ENCODE results near the gene STRADA. TPM values are rescaled to one million over a fixed set of nuclear protein-coding genes. Genes with fewer than 3 reads are reported as not detected.

Gene STRADA
- total RNA-seq, 3 donors from 2014 or later (not counting 1 experiment from before 2014, with no cell fraction given), result 72.6 to 83.1 (median 78.2) TPM

DNA sequence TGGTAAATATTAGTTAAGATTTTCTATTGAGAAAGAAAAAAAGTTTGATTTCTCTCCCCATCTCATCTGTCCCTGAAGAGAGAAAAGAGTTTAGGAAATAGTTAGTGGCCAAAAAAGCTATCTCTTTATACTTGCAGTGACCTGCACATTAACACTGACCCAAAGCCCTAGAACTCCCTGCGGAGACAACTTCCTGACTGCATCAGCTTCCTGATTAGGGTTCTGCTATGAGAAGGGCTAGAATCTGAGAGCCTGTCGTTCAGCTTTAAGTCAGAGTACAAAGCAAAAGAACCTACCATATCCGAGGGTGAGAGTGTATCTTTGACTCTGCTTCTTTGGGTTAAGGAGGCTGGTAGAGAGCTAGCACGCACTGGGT lies 66.4 kb downstream of the STRADA start:
- Histone ChIP-seq H3K36me3 (ENCODE audit: control insufficient read depth, insufficient read depth, low read length) (peaks cover 38% of the 10 kb centered on the region), H3K9me3 (ENCODE audit: control insufficient read depth, insufficient read depth, low read length) (no peaks in the 10 kb centered on the region), H3K27me3 (ENCODE audit: control insufficient read depth, insufficient read depth, low read length) (no peaks in the 10 kb centered on the region), H3K27ac (ENCODE audit: low read length) (no peak overlapping the region), H3K4me3 (ENCODE audit: low read length) (no peak overlapping the region), H3K4me1 (ENCODE audit: control insufficient read depth, insufficient read depth, low read length) (no peaks in the 10 kb centered on the region)
- WGBS (ENCODE audit: insufficient coverage), result 53% methylated on average over 4 of the region's 4 CpGs
- Mint-ChIP-seq H3K9me3 (no peaks in the 10 kb centered on the region), H3K36me3 (no peaks in the 10 kb centered on the region), H3K4me1 (peaks cover 0 to 25% of the 10 kb centered on the region in 2 donors), H3K27me3 (ENCODE audit: low read depth in 2 of 2) (no peaks in the 10 kb centered on the region), H3K4me3 (no peak overlapping the region), H3K27ac (peak overlapping the region in 1 of 2 donors; percentile 13)
- ATAC-seq, result no peak
- intact Hi-C loops (cut with micrococcal nuclease), result no loop called here
- DNase-seq, result no peak
- TF ChIP-seq, protein P1, sequence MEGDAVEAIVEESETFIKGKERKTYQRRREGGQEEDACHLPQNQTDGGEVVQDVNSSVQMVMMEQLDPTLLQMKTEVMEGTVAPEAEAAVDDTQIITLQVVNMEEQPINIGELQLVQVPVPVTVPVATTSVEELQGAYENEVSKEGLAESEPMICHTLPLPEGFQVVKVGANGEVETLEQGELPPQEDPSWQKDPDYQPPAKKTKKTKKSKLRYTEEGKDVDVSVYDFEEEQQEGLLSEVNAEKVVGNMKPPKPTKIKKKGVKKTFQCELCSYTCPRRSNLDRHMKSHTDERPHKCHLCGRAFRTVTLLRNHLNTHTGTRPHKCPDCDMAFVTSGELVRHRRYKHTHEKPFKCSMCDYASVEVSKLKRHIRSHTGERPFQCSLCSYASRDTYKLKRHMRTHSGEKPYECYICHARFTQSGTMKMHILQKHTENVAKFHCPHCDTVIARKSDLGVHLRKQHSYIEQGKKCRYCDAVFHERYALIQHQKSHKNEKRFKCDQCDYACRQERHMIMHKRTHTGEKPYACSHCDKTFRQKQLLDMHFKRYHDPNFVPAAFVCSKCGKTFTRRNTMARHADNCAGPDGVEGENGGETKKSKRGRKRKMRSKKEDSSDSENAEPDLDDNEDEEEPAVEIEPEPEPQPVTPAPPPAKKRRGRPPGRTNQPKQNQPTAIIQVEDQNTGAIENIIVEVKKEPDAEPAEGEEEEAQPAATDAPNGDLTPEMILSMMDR (IDR thresholded peaks at IDR 0.05), result no peak

DNA sequence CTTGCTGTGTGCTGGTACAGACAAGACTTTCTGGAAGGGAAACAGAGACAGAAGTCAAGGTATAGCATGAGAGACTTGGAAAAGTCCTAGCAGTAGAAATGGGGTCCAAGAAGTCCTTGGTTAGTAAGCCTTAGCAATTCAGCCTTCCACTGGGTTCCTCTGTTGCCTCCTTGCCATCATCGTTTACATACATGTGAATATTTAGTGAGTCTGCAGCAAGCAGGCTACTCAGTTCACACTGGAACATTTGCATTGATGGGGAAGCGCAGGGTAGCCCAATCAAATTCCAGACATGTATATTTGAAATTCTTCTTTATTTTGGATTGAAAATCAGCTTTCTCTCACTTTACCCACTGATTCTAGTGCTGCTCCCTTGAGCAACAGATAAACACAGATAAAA lies 68.7 kb downstream of the STRADA start:
- Mint-ChIP-seq H3K9me3 (no peaks in the 10 kb centered on the region), H3K4me3 (no peak overlapping the region), H3K27ac (peak overlapping the region in 1 of 2 donors; percentile 9), H3K4me1 (peaks cover 0 to 29% of the 10 kb centered on the region in 2 donors), H3K36me3 (peaks cover 7% of the 10 kb centered on the region), H3K27me3 (ENCODE audit: low read depth in 2 of 2) (no peaks in the 10 kb centered on the region)
- Histone ChIP-seq H3K9me3 (ENCODE audit: control insufficient read depth, insufficient read depth, low read length) (no peaks in the 10 kb centered on the region), H3K4me3 (ENCODE audit: low read length) (no peak overlapping the region), H3K36me3 (ENCODE audit: control insufficient read depth, insufficient read depth, low read length) (peaks cover 50% of the 10 kb centered on the region), H3K4me1 (ENCODE audit: control insufficient read depth, insufficient read depth, low read length) (no peaks in the 10 kb centered on the region), H3K27ac (ENCODE audit: low read length) (no peak overlapping the region), H3K27me3 (ENCODE audit: control insufficient read depth, insufficient read depth, low read length) (no peaks in the 10 kb centered on the region)
- 100% methylated on average over 1 of the region's 2 CpGs for WGBS (ENCODE audit: insufficient coverage)
- DNase-seq (no peak), ATAC-seq (no peak)
- intact Hi-C loops (cut with micrococcal nuclease), result no loop called here
- TF ChIP-seq, protein P1 (IDR thresholded peaks at IDR 0.05), result no peak

DNA sequence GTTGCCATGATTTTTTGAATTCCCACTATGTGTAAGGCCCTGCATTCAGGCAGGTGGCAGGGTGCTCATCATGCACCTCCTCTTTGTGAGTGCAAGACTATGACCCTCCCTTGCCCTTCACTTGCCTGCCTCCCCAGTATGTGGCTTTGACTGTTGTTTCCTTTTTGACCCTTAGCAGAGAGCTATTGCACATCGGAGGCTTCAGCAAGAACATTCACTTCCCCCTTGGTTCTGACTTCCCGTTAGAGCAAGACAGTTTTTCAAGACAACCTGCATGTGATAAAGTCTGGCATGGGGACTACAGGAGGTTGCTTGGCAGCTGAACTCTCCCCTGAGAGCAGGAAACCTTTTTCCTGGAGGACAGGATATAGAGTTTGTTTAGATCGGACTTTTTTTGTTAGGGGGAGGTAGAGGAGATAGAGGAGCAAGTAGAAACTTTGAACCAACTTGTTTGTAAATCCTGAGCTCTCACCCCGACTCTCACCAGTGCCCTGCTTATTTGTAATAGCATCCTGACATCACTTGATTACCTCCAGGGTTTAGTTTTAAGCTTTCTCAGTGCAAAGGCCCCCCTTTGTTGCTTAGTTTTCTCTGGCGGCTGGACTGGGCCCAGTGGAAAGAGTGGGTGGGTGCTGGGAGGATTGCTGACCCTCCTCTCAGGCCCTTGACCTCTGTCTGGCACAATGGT lies 75.9 kb downstream of the STRADA start:
- ATAC-seq, result peak; percentile 64 to 77 (median 73)

More for the DNA sequence above, 75.9 kb downstream of the STRADA start:
- 22% methylated on average over 5 of the region's 5 CpGs for WGBS (ENCODE audit: insufficient coverage)
- TF ChIP-seq, protein P1 (IDR thresholded peaks at IDR 0.05), result no peak
- Histone ChIP-seq H3K9me3 (ENCODE audit: control insufficient read depth, insufficient read depth, low read length) (no peaks in the 10 kb centered on the region), H3K36me3 (ENCODE audit: control insufficient read depth, insufficient read depth, low read length) (peaks cover 52% of the 10 kb centered on the region), H3K4me3 (ENCODE audit: low read length) (no peak overlapping the region), H3K27ac (ENCODE audit: low read length) (peak overlapping the region; percentile 51), H3K27me3 (ENCODE audit: control insufficient read depth, insufficient read depth, low read length) (no peaks in the 10 kb centered on the region), H3K4me1 (ENCODE audit: control insufficient read depth, insufficient read depth, low read length) (peaks cover 17% of the 10 kb centered on the region)
- no peak for DNase-seq
- H3K4me3 Mint-ChIP-seq, result peak overlapping the region; percentile 37
- H3K36me3 Mint-ChIP-seq, result peaks cover 17% of the 10 kb centered on the region
- H3K27me3 Mint-ChIP-seq (ENCODE audit: low read depth in 2 of 2), result no peaks in the 10 kb centered on the region
- intact Hi-C loops (cut with micrococcal nuclease), result no loop called here
- peak overlapping the region; percentile 83 for H3K27ac Mint-ChIP-seq
- H3K9me3 Mint-ChIP-seq, result no peaks in the 10 kb centered on the region
- H3K4me1 Mint-ChIP-seq, result peaks cover 23 to 31% of the 10 kb centered on the region in 2 donors

All from natural killer cell (primary cell).